HCT116 (cell line): Measurements from ENCODE around the gene NBPF12. TPM values are rescaled to one million over a fixed set of nuclear protein-coding genes. Genes with fewer than 3 reads are reported as not detected.
A peak's percentile ranks its signal among the peaks of the same experiment; 100 is the strongest.
"Not testable (repeated sequence)": the region's sequence is repeated elsewhere in the genome, so short reads cannot be mapped to it uniquely, and the experiment has no call there.

ENCODE experiments used
- ATAC-seq: fragments of 200-7000 bp; cut with Tn5 transposase; 2 replicates; pipeline ENCODE4 v1.9.1; 2020; ENCODE audit warnings: mild to moderate bottlenecking, moderate library complexity
- BruUV-seq: library from RNA; stranded (reverse); fragments of 400-500 nt; replicated peaks from 2 replicates; lab custom pipeline; 2021; lab: Mats Ljungman, UMichigan
- CTCF ChIA-PET: fragments of 300-600 bp; sonication (Branson Sonifier 250); formaldehyde crosslinking; loops from one replicate; lab custom pipeline; 2021; ENCODE audit warnings: antibody characterized with exemption; lab: Charles Lee
- POLR2A ChIA-PET: fragments of 300-600, 350-600 bp; sonication (Branson Sonifier 250); formaldehyde crosslinking; loops from one replicate; lab custom pipeline; 2021; ENCODE audit warnings: antibody characterized with exemption; lab: Charles Lee
- RAD21 ChIA-PET, 2 experiments: fragments of 300-600 bp; sonication (Branson Sonifier 250); formaldehyde crosslinking; loops; one replicate each; lab custom pipeline; 2023; ENCODE audit warnings: low total read pairs in 2 of 2; ENCODE audit not compliant: uncharacterized antibody in 2 of 2, unreplicated experiment in 2 of 2, low non-redundant PET in 1 of 2; lab: Charles Lee
- DNase-seq: peaks from one replicate; pipeline ENCODE4 v3.0.0-alpha.2; 2010; ENCODE audit warnings: low read depth, low spot score
- H2AFZ ChIP-seq: fragments of 200-600 bp; shearing (Covaris generic), sonication (generic); 2 replicates; pipeline ENCODE4 v1.6.1; 2017; ENCODE audit warnings: low read depth, mixed run types, mixed read lengths, antibody characterized with exemption, low read length; ENCODE audit not compliant: poor library complexity, severe bottlenecking
- H3K27ac ChIP-seq: 2 replicates; pipeline ENCODE4 v1.5.1; 2012; ENCODE audit warnings: low read depth, low read length
- H3K27me3 ChIP-seq: fragments of 200-600 bp; sonication (generic); 2 replicates; pipeline ENCODE4 v1.6.1; 2016; ENCODE audit warnings: mixed run types, low read length, mixed read lengths; ENCODE audit not compliant: insufficient read depth
- H3K36me3 ChIP-seq, 2 experiments: fragments of 200-500 bp in 1 of 2; fragments of 200-600 bp in 1 of 2; sonication (Bioruptor generic) in 1 of 2; sonication (generic) in 1 of 2; 2 replicates each; pipeline versions ENCODE4 v1.5.1 to v1.6.1; 2014 to 2016; ENCODE audit warnings: low read length in 2 of 2, inconsistent platforms in 1 of 2, mixed read lengths in 1 of 2, mixed run types in 1 of 2; ENCODE audit not compliant: insufficient read depth in 2 of 2, control insufficient read depth in 1 of 2
- H3K4me1 ChIP-seq, 2 experiments: fragments of 200-600 bp in 1 of 2; sonication (generic) in 1 of 2; 2 replicates each; pipeline versions ENCODE4 v1.5.1 to v1.6.1; 2012 to 2017; ENCODE audit warnings: low read length in 2 of 2, inconsistent platforms in 1 of 2, mild to moderate bottlenecking in 1 of 2, mixed read lengths in 1 of 2, mixed run types in 1 of 2, moderate library complexity in 1 of 2; ENCODE audit not compliant: insufficient read depth in 2 of 2, control insufficient read depth in 1 of 2
- H3K4me2 ChIP-seq: fragments of 200-600 bp; sonication (generic); 2 replicates; pipeline ENCODE4 v1.6.1; 2017; ENCODE audit warnings: mixed run types, low read length, mixed read lengths
- H3K4me3 ChIP-seq, 2 experiments: fragments of 200-600 bp in 1 of 2; sonication (generic) in 1 of 2; replicated peaks in 1 of 2; 2 replicates each; pipeline ENCODE4 v1.5.1; 2011 to 2016; ENCODE audit warnings: low read length in 2 of 2, control low read depth in 1 of 2, low read depth in 1 of 2, mild to moderate bottlenecking in 1 of 2, mixed read lengths in 1 of 2, mixed run types in 1 of 2
- H3K79me2 ChIP-seq: fragments of 200-600 bp; sonication (generic); 2 replicates; pipeline ENCODE4 v1.6.1; 2017; ENCODE audit warnings: mild to moderate bottlenecking, mixed run types, low read length, moderate library complexity, mixed read lengths; ENCODE audit not compliant: insufficient read depth
- H3K9ac ChIP-seq: fragments of 200-600 bp; sonication (generic); 2 replicates; pipeline ENCODE4 v1.6.1; 2016; ENCODE audit warnings: low read length, mixed read lengths
- H3K9me2 ChIP-seq: fragments of 200-600 bp; sonication (generic), shearing (Covaris generic); 2 replicates; pipeline ENCODE4 v1.6.1; 2017; ENCODE audit warnings: mixed run types, mild to moderate bottlenecking, moderate library complexity; ENCODE audit not compliant: insufficient read depth
- H3K9me3 ChIP-seq, 2 experiments: fragments of 200-500 bp in 1 of 2; fragments of 200-600 bp in 1 of 2; sonication (Bioruptor generic) in 1 of 2; sonication (generic) in 1 of 2; 2 replicates each; pipeline ENCODE4 v1.6.1; 2014 to 2017; ENCODE audit warnings: low read length in 2 of 2, mixed read lengths in 2 of 2, inconsistent platforms in 1 of 2, low read depth in 1 of 2, mild to moderate bottlenecking in 1 of 2, mixed run types in 1 of 2, moderate library complexity in 1 of 2; ENCODE audit not compliant: control insufficient read depth in 1 of 2, insufficient read depth in 1 of 2
- H4K20me1 ChIP-seq: fragments of 200-600 bp; sonication (generic), shearing (Covaris generic); 2 replicates; pipeline ENCODE4 v1.6.1; 2017; ENCODE audit warnings: mixed run types, mild to moderate bottlenecking, moderate library complexity; ENCODE audit not compliant: insufficient read depth
- FOSL1 ChIP-seq: IDR thresholded peaks from 2 replicates; pipeline ENCODE4 v1.6.1; 2012; ENCODE audit warnings: low read depth
- RAD21 ChIP-seq: IDR thresholded peaks from 2 replicates; pipeline ENCODE4 v1.6.1; 2012; ENCODE audit warnings: low read depth, mild to moderate bottlenecking
- intact Hi-C: fragments of 100-400 bp; cut with micrococcal nuclease; formaldehyde crosslinking; loops from 2 replicates; pipeline ENCODE4 v1.10.0; 2022
- total RNA-seq: library from RNA; stranded (reverse); gene quantifications from one replicate; pipeline ENCODE4 v1.2.1, GENCODE V29; 2021; ENCODE audit not compliant: unreplicated experiment

The NBPF12 gene
- total RNA-seq, 1 experiment from 2014 or later: 12.1 TPM

DNA sequence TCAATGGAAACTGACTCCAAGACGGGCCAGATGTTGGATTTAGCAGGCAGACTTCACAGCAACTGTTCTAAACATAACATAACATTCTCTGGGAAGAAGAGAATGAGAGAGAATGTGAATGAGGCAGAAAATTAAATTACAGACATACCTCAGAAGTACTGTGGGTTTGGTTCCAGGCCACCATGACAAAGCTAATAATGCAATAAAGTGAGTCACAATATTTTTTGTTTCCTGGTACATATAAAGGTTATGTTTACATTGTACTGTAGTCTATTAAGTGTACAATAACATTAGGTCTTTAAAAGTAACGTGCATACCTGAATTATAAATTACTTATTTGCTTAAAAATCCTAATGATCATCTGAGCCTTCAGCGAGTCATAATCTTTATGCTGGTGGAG is 45.8 kb upstream of the NBPF12 start:
- H3K4me1 ChIP-seq, H3K27ac ChIP-seq, RAD21 ChIA-PET, H4K20me1 ChIP-seq, H3K9me2 ChIP-seq, H3K9ac ChIP-seq, DNase-seq, ATAC-seq, H3K79me2 ChIP-seq, H3K4me2 ChIP-seq, H3K27me3 ChIP-seq, H3K4me3 ChIP-seq, CTCF ChIA-PET, H3K36me3 ChIP-seq, H2AFZ ChIP-seq, intact Hi-C loops, POLR2A ChIA-PET, H3K9me3 ChIP-seq, BruUV-seq: not testable (repeated sequence)

DNA sequence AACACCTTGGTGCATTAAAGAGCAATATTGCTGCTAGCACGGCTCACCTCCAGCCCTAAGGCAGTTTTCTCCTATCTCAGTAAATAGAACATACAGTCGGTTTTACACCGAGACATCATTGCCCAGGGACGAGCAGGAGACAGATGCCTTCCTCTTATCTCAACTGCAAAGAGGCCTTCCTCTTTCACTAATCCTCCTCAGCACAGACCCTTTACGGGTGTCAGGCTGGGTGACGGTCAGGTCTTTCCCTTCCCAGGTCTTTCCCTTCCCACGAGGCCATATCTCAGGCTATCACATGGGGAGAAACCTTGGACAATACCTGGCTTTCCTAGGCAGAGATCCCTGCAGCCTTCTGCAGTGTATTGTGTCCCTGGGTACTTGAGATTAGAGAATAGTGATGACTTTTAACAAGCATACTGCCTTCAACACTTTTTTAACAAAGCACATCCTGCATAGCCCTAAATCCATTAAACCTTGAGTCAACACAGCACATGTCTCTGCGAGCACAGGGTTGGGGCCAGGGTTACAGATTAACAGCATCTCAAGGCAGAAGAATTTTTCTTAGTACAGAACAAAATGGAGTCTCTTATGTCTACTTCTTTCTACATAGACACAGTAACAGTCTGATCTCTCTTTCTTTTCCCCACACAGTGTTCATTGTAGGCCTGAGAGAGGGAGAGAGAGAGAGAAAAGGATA is 30.4 kb upstream of the NBPF12 start:
- H3K36me3 ChIP-seq, H3K79me2 ChIP-seq, H3K9me2 ChIP-seq, ATAC-seq, RAD21 ChIA-PET, BruUV-seq, H3K4me1 ChIP-seq, DNase-seq, H3K27ac ChIP-seq, H3K4me3 ChIP-seq, H3K4me2 ChIP-seq, H2AFZ ChIP-seq, intact Hi-C loops, H4K20me1 ChIP-seq, H3K9me3 ChIP-seq, CTCF ChIA-PET, H3K27me3 ChIP-seq, H3K9ac ChIP-seq, POLR2A ChIA-PET: not testable (repeated sequence)

DNA sequence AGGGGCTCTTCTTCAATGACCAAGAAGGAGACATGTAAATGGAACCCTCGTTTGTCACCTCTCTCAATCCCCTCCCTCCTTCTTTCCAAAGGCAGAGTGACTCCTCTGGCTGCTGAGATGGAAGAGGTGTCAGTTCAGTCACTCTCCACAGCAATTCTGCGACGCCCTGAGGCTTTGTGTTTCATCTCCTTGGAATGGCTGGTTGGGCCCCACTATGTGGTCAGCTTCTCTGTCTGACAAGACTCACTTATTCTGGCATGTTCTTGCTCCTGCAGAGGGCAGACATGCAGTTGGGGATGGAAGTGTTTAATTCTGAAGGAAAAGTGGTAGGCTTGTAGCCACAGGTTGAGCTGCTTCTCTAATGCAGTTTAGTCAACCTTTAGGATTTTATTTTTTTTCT is 25.1 kb upstream of the NBPF12 start:
- peak; percentile 60 for ATAC-seq
- TF ChIP-seq FOSL1 (0 out of 2 replicates have a peak, but pooled peaks have one; percentile 5), RAD21 (0 out of 2 replicates have a peak, but pooled peaks have one; percentile 3)

DNA sequence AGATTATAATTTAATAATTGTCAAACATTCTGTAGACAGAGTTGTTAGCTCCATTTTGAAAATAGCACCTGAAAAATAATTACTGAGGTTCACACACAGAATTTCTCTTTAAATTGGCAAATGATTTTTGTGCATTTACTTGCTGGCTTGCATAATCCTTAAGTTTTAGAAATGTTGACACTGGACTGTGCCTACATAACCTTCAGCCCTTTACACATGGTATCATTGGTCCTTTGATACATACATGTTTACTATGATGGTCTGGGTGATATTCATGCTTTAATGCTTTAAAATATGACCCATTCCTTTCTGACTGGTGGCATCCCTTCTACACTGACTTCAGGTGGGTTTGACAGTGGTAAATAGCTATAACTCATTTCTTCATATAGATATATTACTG is 17.3 kb upstream of the NBPF12 start:
- H3K27me3 ChIP-seq, H3K4me1 ChIP-seq, H3K79me2 ChIP-seq, H3K4me3 ChIP-seq, intact Hi-C loops, H3K9me2 ChIP-seq, H4K20me1 ChIP-seq, ATAC-seq, H3K36me3 ChIP-seq, RAD21 ChIA-PET, H3K9me3 ChIP-seq, DNase-seq, H3K9ac ChIP-seq, H3K4me2 ChIP-seq, H2AFZ ChIP-seq, POLR2A ChIA-PET, H3K27ac ChIP-seq, CTCF ChIA-PET, BruUV-seq: not testable (repeated sequence)

More for the DNA sequence above, 25.1 kb upstream of the NBPF12 start:
- H4K20me1 ChIP-seq, H2AFZ ChIP-seq, POLR2A ChIA-PET, H3K27ac ChIP-seq, H3K9ac ChIP-seq, H3K36me3 ChIP-seq, BruUV-seq, H3K9me3 ChIP-seq, RAD21 ChIA-PET, H3K9me2 ChIP-seq, H3K27me3 ChIP-seq, intact Hi-C loops, H3K79me2 ChIP-seq, H3K4me3 ChIP-seq, CTCF ChIA-PET, H3K4me1 ChIP-seq: not testable (repeated sequence)
- peak; percentile 6 for DNase-seq
- H3K4me2 ChIP-seq: 0 out of 2 replicates have a peak overlapping the region, but pooled peaks have one; percentile 4
